ENCODE measurements around the gene KIAA1671.
"Not testable (repeated sequence)": the region's sequence is repeated elsewhere in the genome, so short reads cannot be mapped to it uniquely, and the experiment has no call there.

- TF ChIP-seq, protein P1, sequence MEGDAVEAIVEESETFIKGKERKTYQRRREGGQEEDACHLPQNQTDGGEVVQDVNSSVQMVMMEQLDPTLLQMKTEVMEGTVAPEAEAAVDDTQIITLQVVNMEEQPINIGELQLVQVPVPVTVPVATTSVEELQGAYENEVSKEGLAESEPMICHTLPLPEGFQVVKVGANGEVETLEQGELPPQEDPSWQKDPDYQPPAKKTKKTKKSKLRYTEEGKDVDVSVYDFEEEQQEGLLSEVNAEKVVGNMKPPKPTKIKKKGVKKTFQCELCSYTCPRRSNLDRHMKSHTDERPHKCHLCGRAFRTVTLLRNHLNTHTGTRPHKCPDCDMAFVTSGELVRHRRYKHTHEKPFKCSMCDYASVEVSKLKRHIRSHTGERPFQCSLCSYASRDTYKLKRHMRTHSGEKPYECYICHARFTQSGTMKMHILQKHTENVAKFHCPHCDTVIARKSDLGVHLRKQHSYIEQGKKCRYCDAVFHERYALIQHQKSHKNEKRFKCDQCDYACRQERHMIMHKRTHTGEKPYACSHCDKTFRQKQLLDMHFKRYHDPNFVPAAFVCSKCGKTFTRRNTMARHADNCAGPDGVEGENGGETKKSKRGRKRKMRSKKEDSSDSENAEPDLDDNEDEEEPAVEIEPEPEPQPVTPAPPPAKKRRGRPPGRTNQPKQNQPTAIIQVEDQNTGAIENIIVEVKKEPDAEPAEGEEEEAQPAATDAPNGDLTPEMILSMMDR (IDR thresholded peaks at IDR 0.05): not testable (repeated sequence)
- not testable (repeated sequence) for TF ChIP-seq POLR2A, POLR2AphosphoS5 (IDR thresholded peaks at IDR 0.05)
These were observed 45.4 kb upstream of the KIAA1671 start for GRCh38 chr22:24907101-24907500.

Data from breast epithelium (tissue), 3 donors.